Measurements from ENCODE around the gene PCYT1B. TPM values are rescaled to one million over a fixed set of nuclear protein-coding genes. Genes with fewer than 3 reads are reported as not detected.

Gene PCYT1B
- total RNA-seq, 2 donors from 2014 or later, result 2.4 to 6.4 TPM

DNA sequence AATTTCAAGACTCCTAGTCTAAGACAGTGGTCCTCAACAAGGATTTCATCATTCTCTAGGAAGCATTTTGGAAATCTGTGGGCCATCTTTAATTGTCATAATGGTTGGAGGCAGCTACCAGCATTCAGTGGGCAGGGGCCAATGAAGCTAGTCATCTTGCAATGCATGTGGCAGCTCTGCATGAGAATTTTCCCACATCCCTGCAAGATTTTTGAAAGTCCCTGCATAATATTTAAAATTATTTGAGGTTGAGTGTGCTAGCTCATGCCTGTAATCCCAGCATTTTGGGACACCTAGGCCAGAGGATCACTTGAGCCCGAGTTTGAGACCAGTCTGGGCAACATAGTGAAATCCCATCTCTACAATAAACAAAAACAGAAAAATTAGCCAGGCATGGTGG lies 44.0 kb downstream of the PCYT1B start:
- TF ChIP-seq CTCF (IDR thresholded peaks at IDR 0.05), result no peak
- Histone ChIP-seq H3K36me3 (no peaks in the 10 kb centered on the region), H3K9me3 (no peaks in the 10 kb centered on the region), H3K4me3 (no peak overlapping the region), H3K4me1 (no peaks in the 10 kb centered on the region), H3K27ac (no peak overlapping the region), H3K27me3 (no peaks in the 10 kb centered on the region)
- no peak for DNase-seq (ENCODE audit: low spot score)

DNA sequence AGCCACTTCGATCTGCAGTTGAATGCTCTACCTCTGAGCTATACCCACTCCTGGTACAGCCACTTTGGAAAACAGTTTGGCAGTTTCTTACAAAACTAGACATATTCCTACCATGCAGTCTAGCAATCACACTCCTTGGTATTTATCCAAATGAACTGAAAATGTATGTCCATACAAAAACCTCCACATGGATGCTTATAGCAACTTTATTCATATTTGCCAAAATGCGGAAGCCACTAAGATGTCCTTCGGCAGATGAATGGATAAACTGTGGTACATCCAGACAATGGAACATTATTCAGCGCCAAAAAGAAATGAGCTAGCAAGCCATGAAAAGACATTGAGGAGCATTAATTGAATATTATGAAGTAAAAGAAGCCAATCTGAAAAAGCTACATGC lies 45.3 kb downstream of the PCYT1B start:
- Histone ChIP-seq H3K4me1 (no peaks in the 10 kb centered on the region), H3K36me3 (no peaks in the 10 kb centered on the region), H3K4me3 (no peak overlapping the region), H3K27me3 (no peaks in the 10 kb centered on the region), H3K9me3 (no peaks in the 10 kb centered on the region), H3K27ac (no peak overlapping the region)
- no peak for DNase-seq (ENCODE audit: low spot score)
- no peak for TF ChIP-seq CTCF (IDR thresholded peaks at IDR 0.05)

- Histone ChIP-seq H3K4me3 (no peak overlapping the region), H3K36me3 (no peaks in the 10 kb centered on the region), H3K27ac (no peak overlapping the region), H3K4me1 (no peaks in the 10 kb centered on the region), H3K9me3 (no peaks in the 10 kb centered on the region), H3K27me3 (no peaks in the 10 kb centered on the region)
- DNase-seq (ENCODE audit: low spot score), result no peak
- no peak for TF ChIP-seq CTCF (IDR thresholded peaks at IDR 0.05)
These were observed 52.6 kb downstream of the PCYT1B start for GRCh38 chrX:24594501-24594900.

DNA sequence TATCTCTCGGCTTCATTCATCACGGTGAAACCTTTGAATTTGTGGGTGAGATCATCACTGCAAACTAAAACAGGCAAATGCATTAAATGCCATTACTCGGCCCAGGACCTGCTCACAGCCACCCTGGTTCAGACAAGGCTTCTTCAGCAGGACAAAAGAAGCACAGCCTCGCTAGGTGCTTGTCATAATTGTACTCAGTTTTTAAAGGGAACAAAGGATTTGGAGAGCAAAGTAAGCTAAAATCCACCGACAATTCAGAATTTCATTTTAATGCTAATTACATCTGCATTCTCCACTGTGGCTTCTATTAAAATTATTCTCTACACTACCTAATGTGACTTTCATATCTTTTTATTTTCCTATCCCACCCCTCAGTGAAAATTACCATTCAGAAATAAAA lies 57.0 kb downstream of the PCYT1B start:
- TF ChIP-seq CTCF (IDR thresholded peaks at IDR 0.05), result no peak
- Histone ChIP-seq H3K4me1 (no peaks in the 10 kb centered on the region), H3K27me3 (no peaks in the 10 kb centered on the region), H3K36me3 (no peaks in the 10 kb centered on the region), H3K4me3 (no peak overlapping the region), H3K27ac (no peak overlapping the region), H3K9me3 (no peaks in the 10 kb centered on the region)
- no peak for DNase-seq (ENCODE audit: low spot score)

DNA sequence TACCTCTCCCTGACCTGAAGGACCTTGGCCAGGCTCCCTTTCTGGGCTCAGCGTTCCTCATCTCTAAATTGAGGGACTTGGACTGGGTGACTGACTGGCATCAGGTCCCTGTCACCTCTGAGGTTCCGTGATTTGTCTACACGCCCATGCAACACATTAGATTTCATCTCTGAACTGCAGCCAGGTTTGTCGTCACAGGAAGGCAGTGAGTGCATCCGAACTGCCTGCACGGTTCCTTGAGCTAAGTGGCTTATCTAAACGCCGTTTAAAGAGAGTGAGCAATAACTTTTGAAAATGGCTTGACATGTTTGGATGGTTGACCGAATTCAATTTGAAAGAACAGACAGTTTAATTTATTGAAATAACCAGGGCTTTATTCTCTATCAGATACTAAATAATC lies 70.1 kb downstream of the PCYT1B start:
- H3K27ac ChIP-seq, result no peak overlapping the region
- no peak for TF ChIP-seq CTCF (IDR thresholded peaks at IDR 0.05)
- no peaks in the 10 kb centered on the region for H3K36me3 ChIP-seq
- H3K27me3 ChIP-seq, result no peaks in the 10 kb centered on the region
- no peaks in the 10 kb centered on the region for H3K9me3 ChIP-seq
- H3K4me1 ChIP-seq, result no peaks in the 10 kb centered on the region
- no peak overlapping the region for H3K4me3 ChIP-seq
- no peak for DNase-seq (ENCODE audit: low spot score)

GRCh38 chrX:24575496-24575895 lies 71.7 kb downstream of the PCYT1B start:
- DNase-seq (ENCODE audit: low spot score), result no peak

More at GRCh38 chrX:24575496-24575895, 71.7 kb downstream of the PCYT1B start:
- H3K27me3 ChIP-seq, result no peaks in the 10 kb centered on the region
- no peaks in the 10 kb centered on the region for H3K36me3 ChIP-seq
- H3K9me3 ChIP-seq, result no peaks in the 10 kb centered on the region
- H3K4me1 ChIP-seq, result no peaks in the 10 kb centered on the region
- no peak overlapping the region for H3K27ac ChIP-seq
- no peak overlapping the region for H3K4me3 ChIP-seq
- no peak for TF ChIP-seq CTCF (IDR thresholded peaks at IDR 0.05)

All from right atrium auricular region (tissue), 2 donors.